ENCODE results near the gene AP2B1.

AP2B1 gene

DNA sequence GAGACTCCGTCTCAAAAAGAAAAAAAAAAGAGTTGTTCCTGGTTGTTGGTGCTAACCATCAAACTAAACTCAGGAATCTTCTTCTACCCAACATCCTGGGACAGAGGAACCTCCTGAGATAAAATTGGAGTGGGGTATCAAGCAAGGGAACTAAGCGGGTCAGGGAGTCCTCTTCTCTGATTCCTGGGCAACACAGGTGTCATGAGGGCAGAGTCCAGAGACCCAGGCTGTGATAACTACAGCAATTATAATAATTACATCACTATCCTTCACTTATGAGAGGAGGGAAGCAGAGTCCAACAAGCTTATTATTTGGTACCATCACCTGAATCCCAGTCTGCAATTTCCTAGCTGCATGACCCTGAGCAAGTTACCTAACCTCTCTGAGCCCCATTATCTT, 181.7 kb downstream of the AP2B1 start:
- no peak for DNase-seq (ENCODE audit: low read depth in 3 of 3, low spot score in 1 of 3)

DNA sequence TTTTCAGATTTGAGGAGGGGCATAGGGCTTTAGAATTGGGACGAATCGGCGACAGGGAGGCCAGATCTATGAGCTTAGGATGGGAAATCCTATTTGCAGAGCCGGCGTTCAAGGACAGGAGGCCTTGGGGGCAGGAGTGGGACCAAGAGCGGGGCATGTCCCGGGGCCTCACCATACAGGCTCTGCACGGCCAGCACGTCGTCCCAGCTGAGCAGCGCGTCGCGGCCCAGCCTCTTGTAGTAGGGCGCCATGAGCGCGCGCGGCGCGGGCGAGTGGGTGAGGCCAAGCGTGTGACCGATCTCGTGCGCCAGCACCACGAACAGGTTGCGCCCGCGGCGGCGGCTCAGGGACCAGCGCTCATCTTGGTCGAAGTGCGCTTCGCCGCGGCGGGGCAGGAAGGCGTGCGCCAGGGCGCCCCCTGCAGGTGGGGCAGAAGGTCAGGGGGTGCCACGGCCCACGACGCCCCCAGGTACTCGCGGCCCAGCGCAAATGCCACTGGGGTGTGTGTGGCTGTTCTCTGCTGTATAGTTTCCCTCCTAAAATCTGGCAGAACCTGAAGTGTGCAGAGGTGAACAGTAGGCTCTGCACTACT, 182.9 kb downstream of the AP2B1 start:
- no peak for DNase-seq (ENCODE audit: low read depth in 3 of 3, low spot score in 1 of 3)

GRCh38 chr17:35773129-35773528, 186.0 kb downstream of the AP2B1 start:
- no peak for DNase-seq (ENCODE audit: low read depth in 3 of 3, low spot score in 1 of 3)

DNA sequence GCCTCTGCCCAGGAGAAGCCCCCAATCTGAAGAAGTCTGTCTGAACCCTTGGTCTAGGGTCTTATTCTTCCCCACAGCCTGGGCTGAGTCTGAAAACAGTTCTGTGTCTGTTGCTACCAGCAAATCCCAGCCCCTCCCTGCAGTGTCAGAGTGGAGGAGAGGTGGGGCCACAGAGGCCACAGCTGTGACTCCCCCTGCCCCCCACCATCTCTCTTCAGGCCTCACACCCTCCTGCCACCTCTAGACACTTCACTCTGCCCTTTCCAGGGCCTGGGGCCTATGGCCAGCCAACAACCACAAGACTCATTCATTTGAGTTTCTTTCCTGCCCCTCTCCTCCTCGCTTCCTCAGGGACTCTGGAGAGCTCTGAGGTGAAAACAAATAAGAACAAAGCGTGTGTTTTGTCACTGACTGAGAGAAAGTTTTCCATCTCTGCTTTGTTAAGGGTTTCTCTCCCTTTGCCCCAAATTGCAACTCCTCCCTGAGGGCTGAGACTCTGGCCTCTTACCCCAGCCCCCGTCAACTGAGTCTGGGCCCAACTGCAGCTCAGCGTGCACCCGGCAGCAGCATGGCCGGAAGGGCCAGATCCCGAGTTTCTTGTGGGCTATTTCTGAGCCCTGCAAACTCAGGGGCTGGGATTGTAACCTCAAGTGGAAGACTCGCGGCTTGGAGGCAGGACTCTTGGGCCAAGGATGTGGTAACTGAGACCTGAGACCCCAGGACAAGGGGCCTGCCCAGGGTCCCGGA, 186.7 kb downstream of the AP2B1 start:
- no peak for DNase-seq (ENCODE audit: low read depth in 3 of 3, low spot score in 1 of 3)

DNA sequence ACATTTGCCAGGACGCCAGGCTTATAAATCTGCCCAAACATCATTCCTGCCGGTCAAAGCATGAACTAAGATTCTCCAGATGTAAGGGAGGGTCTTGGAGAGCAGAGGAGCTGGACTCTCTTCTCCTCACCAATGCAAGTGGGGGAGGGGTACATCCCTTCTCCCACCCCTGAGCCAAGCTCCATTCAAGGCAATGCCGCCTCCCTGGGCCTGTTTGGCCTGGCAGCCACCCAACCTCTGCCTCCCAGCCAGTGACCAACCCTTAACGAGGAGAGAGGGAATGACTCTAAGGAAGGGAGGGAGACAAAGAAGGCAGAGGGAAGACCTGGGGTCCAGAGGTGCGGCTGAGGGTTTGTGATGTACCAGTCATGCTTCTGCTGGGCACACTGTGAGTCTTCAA, 187.4 kb downstream of the AP2B1 start:
- DNase-seq (ENCODE audit: low read depth in 3 of 3, low spot score in 1 of 3), result no peak

DNA sequence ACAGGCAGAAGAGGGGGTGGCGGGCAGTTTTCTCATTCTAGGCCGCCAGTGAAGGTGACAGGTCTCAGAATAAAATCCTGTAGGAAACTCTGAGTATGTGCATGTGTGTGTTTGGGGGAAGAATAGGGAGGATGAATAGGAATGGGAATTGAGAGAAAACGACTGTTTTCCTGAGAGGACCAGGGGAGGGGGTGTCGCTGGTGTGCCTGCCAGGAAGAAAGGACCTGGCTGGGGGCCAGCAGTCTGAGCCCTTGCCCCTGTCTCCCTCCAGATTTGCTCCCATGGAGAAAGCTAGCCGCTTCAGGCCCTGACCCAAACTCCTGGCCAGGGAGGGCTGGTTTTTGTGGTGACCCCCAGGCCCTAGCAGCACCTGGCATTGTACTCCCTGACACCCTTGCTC, 187.9 kb downstream of the AP2B1 start:
- no peak for DNase-seq (ENCODE audit: low read depth in 3 of 3, low spot score in 1 of 3)

DNA sequence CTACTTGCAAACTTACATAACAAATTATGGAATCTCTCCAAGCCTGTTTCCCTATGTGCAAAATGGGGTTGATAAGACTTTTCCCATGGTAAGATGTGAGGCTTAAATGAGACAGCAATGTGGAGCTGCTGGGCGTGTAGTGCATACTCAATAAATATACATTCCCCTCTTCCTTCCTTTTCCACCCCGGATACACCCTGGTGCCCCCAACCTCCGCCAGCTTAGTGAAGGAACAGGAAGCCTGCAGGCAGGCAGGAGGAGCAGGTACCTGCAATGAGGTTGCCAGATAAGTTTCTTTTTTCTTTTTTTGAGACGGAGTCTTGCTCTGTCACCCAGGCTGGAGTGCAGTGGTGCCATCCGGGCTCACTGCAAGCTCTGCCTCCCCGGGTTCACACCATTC, 188.5 kb downstream of the AP2B1 start:
- no peak for DNase-seq (ENCODE audit: low read depth in 3 of 3, low spot score in 1 of 3)

All from stimulated activated CD4-positive, alpha-beta T cell treated with anti-CD3 and anti-CD28 coated beads, TNF-alpha, amount 100 ng/mL, for 1 hour (primary cell).